Prostate gland (tissue), 2 donors: ENCODE results near the gene SPATA31E1. TPM values are rescaled to one million over a fixed set of nuclear protein-coding genes. Genes with fewer than 3 reads are reported as not detected.

ENCODE experiments used
- DNase-seq: peaks from one replicate; pipeline ENCODE4 v3.0.0-alpha.2; 2019; ENCODE audit warnings: low spot score
- H3K27ac ChIP-seq, 2 donors: fragments of 200-600 bp; sonication (generic); 2 replicates each; pipeline ENCODE4 v1.5.1; 2017 to 2019
- H3K27me3 ChIP-seq: fragments of 200-600 bp; sonication (generic); replicated peaks from 2 replicates; pipeline ENCODE4 v1.5.1; 2019; ENCODE audit not compliant: insufficient read depth
- H3K36me3 ChIP-seq, 2 donors: fragments of 200-600 bp; sonication (generic); 1 replicate in 1 of 2; 2 replicates in 1 of 2; pipeline versions ENCODE4 v1.5.1 to v1.8.1; 2017 to 2019
- H3K4me1 ChIP-seq: fragments of 200-600 bp; sonication (generic); replicated peaks from 2 replicates; pipeline ENCODE4 v1.5.1; 2019
- H3K4me3 ChIP-seq, 2 donors: fragments of 200-600 bp; sonication (generic); 2 replicates each; pipeline ENCODE4 v1.5.1; 2017 to 2019
- H3K9me3 ChIP-seq: fragments of 200-600 bp; sonication (generic); 2 replicates; pipeline ENCODE4 v1.5.1; 2017
- POLR2A ChIP-seq: fragments of 450-650 bp; IDR thresholded peaks from one replicate; pipeline ENCODE4 v1.6.1; 2016; ENCODE audit warnings: antibody characterized with exemption, mild to moderate bottlenecking
- POLR2AphosphoS5 ChIP-seq: sonication (generic); formaldehyde crosslinking; IDR thresholded peaks from one replicate; pipeline ENCODE4 v1.6.1; 2017; ENCODE audit warnings: antibody characterized with exemption
- WGBS: methylation state at CpG from one replicate; pipeline ENCODE4 v1.1.5; 2018; 5-methylcytosine and 5-hydroxymethylcytosine counted together
- intact Hi-C: fragments of 100-400 bp; cut with DNase I; formaldehyde crosslinking; loops from one replicate; pipeline ENCODE4 v1.14.2; 2022
- total RNA-seq, 2 donors: library from RNA; depleted of rRNA; stranded (reverse); fragments of >200 nt; gene quantifications; one replicate each; pipeline ENCODE4 v1.1.0, GENCODE V29; 2016
- TF ChIP-seq, protein P1 (sequence below), 4 experiments: fragments of 200-600 bp in 2 of 4; fragments of 450-650 bp in 2 of 4; sonication (generic) in 2 of 4; IDR thresholded peaks; 1 replicate in 3 of 4; 2 replicates in 1 of 4; pipeline ENCODE4 v1.5.1; 2016 to 2019; ENCODE audit warnings: antibody characterized with exemption in 4 of 4, mild to moderate bottlenecking in 2 of 4, moderate library complexity in 2 of 4

Gene SPATA31E1
- total RNA-seq, 2 donors from 2014 or later = 0.68 TPM; not detected in 1

DNA sequence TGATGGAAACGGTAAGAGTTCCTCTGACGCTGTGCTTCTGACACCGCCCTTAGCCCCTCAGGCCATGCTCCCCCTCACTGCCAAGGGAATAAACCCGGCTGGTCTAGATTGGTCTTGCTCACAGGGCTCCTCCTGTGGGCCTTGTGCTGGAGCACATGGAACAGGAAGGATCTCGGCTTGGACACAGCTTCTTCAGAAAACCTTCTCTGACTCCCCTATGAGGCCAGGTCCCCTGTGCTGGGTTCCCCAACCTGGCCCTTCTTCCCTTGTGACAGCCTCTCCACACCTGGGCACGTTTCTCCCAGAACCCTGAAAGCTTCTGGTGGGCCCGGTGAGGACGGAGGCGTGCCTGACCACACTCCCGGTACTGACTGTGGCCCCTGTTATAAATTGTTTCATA, 8.2 kb downstream of the SPATA31E1 start:
- no peaks in the 10 kb centered on the region for H3K27me3 ChIP-seq
- TF ChIP-seq POLR2A (no peak), POLR2AphosphoS5 (no peak)
- TF ChIP-seq, protein P1, sequence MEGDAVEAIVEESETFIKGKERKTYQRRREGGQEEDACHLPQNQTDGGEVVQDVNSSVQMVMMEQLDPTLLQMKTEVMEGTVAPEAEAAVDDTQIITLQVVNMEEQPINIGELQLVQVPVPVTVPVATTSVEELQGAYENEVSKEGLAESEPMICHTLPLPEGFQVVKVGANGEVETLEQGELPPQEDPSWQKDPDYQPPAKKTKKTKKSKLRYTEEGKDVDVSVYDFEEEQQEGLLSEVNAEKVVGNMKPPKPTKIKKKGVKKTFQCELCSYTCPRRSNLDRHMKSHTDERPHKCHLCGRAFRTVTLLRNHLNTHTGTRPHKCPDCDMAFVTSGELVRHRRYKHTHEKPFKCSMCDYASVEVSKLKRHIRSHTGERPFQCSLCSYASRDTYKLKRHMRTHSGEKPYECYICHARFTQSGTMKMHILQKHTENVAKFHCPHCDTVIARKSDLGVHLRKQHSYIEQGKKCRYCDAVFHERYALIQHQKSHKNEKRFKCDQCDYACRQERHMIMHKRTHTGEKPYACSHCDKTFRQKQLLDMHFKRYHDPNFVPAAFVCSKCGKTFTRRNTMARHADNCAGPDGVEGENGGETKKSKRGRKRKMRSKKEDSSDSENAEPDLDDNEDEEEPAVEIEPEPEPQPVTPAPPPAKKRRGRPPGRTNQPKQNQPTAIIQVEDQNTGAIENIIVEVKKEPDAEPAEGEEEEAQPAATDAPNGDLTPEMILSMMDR (IDR thresholded peaks at IDR 0.05) = no peak
- no peaks in the 10 kb centered on the region for H3K9me3 ChIP-seq
- intact Hi-C loops = no loop called here
- DNase-seq = no peak
- H3K36me3 ChIP-seq = no peaks in the 10 kb centered on the region
- no peak overlapping the region for H3K27ac ChIP-seq
- no peak overlapping the region for H3K4me3 ChIP-seq
- 79% methylated on average over 10 of the region's 10 CpGs for WGBS
- no peaks in the 10 kb centered on the region for H3K4me1 ChIP-seq

DNA sequence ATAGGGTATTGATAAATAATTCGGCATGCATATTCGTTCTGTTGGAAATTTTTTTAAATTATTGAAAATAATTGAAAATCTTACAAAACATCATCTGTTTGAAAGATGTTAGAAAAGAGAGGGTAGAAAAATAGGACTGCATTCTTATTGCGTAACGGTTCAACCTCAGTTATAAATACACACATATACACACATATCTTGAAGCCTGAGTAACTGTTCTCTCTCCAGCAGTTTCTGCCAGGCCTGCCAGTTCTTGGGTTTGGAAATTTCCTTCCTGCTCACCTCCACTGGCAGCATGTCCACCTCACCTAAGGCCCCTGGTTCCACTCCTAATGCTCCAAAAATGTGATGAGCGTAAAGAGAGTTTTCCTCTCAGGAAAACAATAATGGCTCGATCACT, 9.1 kb downstream of the SPATA31E1 start:
- Histone ChIP-seq H3K4me1 (no peaks in the 10 kb centered on the region), H3K36me3 (no peaks in the 10 kb centered on the region), H3K4me3 (no peak overlapping the region), H3K27ac (no peak overlapping the region), H3K9me3 (no peaks in the 10 kb centered on the region), H3K27me3 (no peaks in the 10 kb centered on the region)
- no peak for DNase-seq
- intact Hi-C loops = no loop called here
- TF ChIP-seq, protein P1 (IDR thresholded peaks at IDR 0.05) = no peak
- 97% methylated on average over 6 of the region's 6 CpGs for WGBS

DNA sequence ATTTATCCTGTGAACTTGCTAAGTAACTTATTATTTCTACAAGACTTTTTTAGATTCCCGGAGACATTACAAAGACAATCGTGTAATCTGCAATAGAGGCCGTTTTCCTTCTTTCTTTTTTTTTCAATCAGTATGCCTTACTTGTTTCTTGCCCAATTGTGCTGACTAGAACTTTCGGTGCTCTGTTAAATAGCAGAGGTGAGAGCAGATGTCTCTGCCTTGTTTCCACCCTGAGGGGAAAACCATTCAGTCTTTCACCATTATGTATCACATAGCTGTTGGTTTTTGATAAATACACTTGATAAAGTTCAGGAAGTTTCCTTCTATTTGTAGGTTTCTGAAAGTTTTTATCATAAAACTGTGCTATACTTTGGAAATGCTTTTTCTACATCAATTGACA, 10.3 kb downstream of the SPATA31E1 start:
- Histone ChIP-seq H3K4me3 (no peak overlapping the region), H3K27me3 (no peaks in the 10 kb centered on the region), H3K27ac (no peak overlapping the region), H3K36me3 (no peaks in the 10 kb centered on the region), H3K9me3 (no peaks in the 10 kb centered on the region), H3K4me1 (no peaks in the 10 kb centered on the region)
- intact Hi-C loops = no loop called here
- 81% methylated on average over 4 of the region's 4 CpGs for WGBS
- DNase-seq = no peak
- no peak for TF ChIP-seq POLR2A
- TF ChIP-seq, protein P1 (IDR thresholded peaks at IDR 0.05) = no peak
- no peak for TF ChIP-seq POLR2AphosphoS5

DNA sequence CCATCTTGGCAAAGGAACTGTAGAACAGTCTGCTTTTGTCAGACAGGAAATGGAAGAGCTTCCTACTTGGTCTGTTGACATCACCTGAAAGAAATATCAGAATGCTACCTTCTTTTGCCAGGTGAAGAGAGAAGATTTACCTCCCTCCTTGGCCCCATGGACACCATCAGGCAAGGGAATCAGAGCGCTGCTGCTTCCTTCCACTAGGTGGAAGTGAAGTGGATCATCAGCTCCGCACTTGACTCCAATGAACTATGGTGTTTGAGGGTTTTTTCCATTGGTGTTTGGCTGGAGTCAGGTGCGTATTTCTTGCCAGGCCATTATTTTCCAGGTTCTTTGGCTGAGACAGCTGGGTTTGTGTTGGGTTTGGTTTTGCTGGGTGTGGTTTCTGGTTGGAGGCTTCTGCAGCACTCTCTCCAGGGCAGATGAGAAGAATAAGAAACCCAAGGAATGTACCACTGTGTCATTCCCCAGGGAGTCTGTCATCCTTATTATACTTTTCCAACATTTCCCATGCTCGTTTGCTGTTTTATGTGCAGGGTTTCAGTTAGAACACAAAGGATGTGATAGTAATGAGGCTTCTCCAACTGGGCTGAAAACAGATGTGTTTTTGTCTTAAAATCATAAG, 12.4 kb downstream of the SPATA31E1 start:
- Histone ChIP-seq H3K4me3 (no peak overlapping the region), H3K27me3 (no peaks in the 10 kb centered on the region), H3K36me3 (no peaks in the 10 kb centered on the region), H3K9me3 (no peaks in the 10 kb centered on the region), H3K27ac (no peak overlapping the region), H3K4me1 (no peaks in the 10 kb centered on the region)
- DNase-seq = no peak
- TF ChIP-seq POLR2AphosphoS5 = no peak
- TF ChIP-seq POLR2A = no peak
- TF ChIP-seq, protein P1 (IDR thresholded peaks at IDR 0.05) = no peak
- intact Hi-C loops = no loop called here
- WGBS = 88% methylated on average over 4 of the region's 4 CpGs

DNA sequence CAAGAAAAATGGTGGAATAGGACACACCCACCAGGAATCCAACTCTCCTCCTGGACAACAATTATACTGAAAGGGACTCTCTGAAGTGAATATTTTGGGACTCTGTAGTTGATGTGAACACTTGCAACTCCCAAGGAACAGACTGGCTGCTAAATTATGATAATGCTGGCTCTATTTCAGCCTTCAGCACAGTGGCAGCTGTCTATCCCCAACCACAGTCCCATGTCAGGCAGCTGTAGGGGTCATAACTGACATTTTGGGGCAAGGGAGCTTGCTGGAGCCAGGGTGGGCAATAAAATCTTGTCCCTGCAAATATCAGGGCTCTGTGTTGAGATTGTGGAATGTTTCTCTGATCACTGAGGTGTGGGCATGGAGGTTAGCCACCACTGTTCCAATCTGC, 14.2 kb downstream of the SPATA31E1 start:
- Histone ChIP-seq H3K36me3 (no peaks in the 10 kb centered on the region), H3K4me1 (no peaks in the 10 kb centered on the region), H3K27ac (no peak overlapping the region), H3K27me3 (no peaks in the 10 kb centered on the region), H3K9me3 (no peaks in the 10 kb centered on the region), H3K4me3 (no peak overlapping the region)
- no peak for DNase-seq
- TF ChIP-seq POLR2AphosphoS5 (no peak), POLR2A (no peak)
- TF ChIP-seq, protein P1 (IDR thresholded peaks at IDR 0.05) = no peak
- intact Hi-C loops = no loop called here
